ENCODE data around the gene TCFL5.

Gene TCFL5

DNA sequence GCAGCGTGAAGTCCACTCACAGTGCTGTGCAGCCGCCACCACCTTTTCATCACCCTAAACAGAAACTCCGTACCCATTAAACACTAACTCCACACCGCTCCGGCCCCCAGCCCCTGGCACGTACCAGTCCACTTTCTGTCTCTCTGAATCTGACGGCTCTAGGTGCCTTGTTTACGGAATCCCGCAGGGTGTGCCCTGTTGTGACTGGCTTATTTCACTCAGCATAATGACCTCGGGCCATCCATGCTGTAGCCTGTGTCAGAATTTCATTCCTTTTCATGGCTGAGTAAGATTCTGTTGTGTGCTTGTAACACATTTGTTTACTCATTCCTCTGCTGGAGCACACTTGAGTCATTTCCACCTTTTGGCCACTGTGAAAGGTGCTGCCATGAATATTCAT lies 18.0 kb downstream of the TCFL5 start:
- no peak overlapping the region for H2BK15ac ChIP-seq (ENCODE audit: low read depth, poor library complexity, severe bottlenecking)
- no peak overlapping the region for H3K18ac ChIP-seq (ENCODE audit: low read depth in 1 of 2, low read length in 2 of 2)
- no peak overlapping the region for H2AK5ac ChIP-seq (ENCODE audit: low read length, severe bottlenecking)
- H3K4ac ChIP-seq (ENCODE audit: low read depth in 1 of 2, low read length in 2 of 2) = no peak overlapping the region
- H3K79me1 ChIP-seq (replicated peaks; ENCODE audit: low read length, poor library complexity, severe bottlenecking) = peaks cover 4% of the 10 kb centered on the region
- H2BK120ac ChIP-seq (ENCODE audit: low read depth, low read length) = no peak overlapping the region
- peaks cover 5 to 15% of the 10 kb centered on the region in 2 experiments for H3K36me3 ChIP-seq (ENCODE audit: control insufficient read depth in 1 of 2, insufficient read depth in 2 of 2, low read depth in 1 of 2, low read length in 2 of 2)
- H2BK12ac ChIP-seq (ENCODE audit: low read length in 2 of 2) = no peak overlapping the region
- WGBS = 87% methylated on average over 10 of the region's 10 CpGs
- peak overlapping the region; percentile 30 for H4K8ac ChIP-seq (ENCODE audit: low read length)
- no peak overlapping the region for H4K91ac ChIP-seq (ENCODE audit: low read length)
- H2AFZ ChIP-seq (ENCODE audit: low read depth, low read length) = no peak overlapping the region
- no peak for DNase-seq
- H3K23ac ChIP-seq (ENCODE audit: low read length in 2 of 2) = no peak overlapping the region
- peaks cover 3% of the 10 kb centered on the region for H3K4me1 ChIP-seq (ENCODE audit: control insufficient read depth, insufficient read depth, low read depth, low read length)
- no peak overlapping the region for H3K27ac ChIP-seq (ENCODE audit: low read length, poor library complexity, severe bottlenecking)
- H3K9me3 ChIP-seq (ENCODE audit: control insufficient read depth, low read length) = no peaks in the 10 kb centered on the region
- no peak overlapping the region for H3K9ac ChIP-seq (ENCODE audit: low read length)
- peaks cover 0 to 7% of the 10 kb centered on the region in 2 experiments for H3K27me3 ChIP-seq (ENCODE audit: control insufficient read depth in 1 of 2, insufficient read depth in 1 of 2, low read length in 2 of 2)
- H3K14ac ChIP-seq (ENCODE audit: low read length in 2 of 2) = no peak overlapping the region
- H3K4me2 ChIP-seq (ENCODE audit: low read length, poor library complexity, severe bottlenecking) = no peak overlapping the region
- H2BK5ac ChIP-seq (ENCODE audit: low read depth, low read length, poor library complexity, severe bottlenecking) = no peak overlapping the region
- no peak overlapping the region for H3K4me3 ChIP-seq (ENCODE audit: insufficient read depth in 1 of 2, low read depth in 1 of 2, low read length in 2 of 2)

GRCh38 chr20:62841705-62842212 lies 19.9 kb downstream of the TCFL5 start:
- no peak for DNase-seq
- no peak overlapping the region for H2BK120ac ChIP-seq (ENCODE audit: low read depth, low read length)
- H2BK5ac ChIP-seq (ENCODE audit: low read depth, low read length, poor library complexity, severe bottlenecking) = no peak overlapping the region
- no peak overlapping the region for H3K27ac ChIP-seq (ENCODE audit: low read length, poor library complexity, severe bottlenecking)
- H2BK15ac ChIP-seq (ENCODE audit: low read depth, poor library complexity, severe bottlenecking) = no peak overlapping the region
- H3K36me3 ChIP-seq (ENCODE audit: control insufficient read depth in 1 of 2, insufficient read depth in 2 of 2, low read depth in 1 of 2, low read length in 2 of 2) = peaks cover 5 to 8% of the 10 kb centered on the region in 2 experiments
- H3K4me1 ChIP-seq (ENCODE audit: control insufficient read depth, insufficient read depth, low read depth, low read length) = peaks cover 5% of the 10 kb centered on the region
- H3K4me2 ChIP-seq (ENCODE audit: low read length, poor library complexity, severe bottlenecking) = no peak overlapping the region
- no peak overlapping the region for H2BK12ac ChIP-seq (ENCODE audit: low read length in 2 of 2)
- no peak overlapping the region for H3K23ac ChIP-seq (ENCODE audit: low read length in 2 of 2)
- H3K4ac ChIP-seq (ENCODE audit: low read depth in 1 of 2, low read length in 2 of 2) = no peak overlapping the region
- no peaks in the 10 kb centered on the region for H3K9me3 ChIP-seq (ENCODE audit: control insufficient read depth, low read length)
- no peak overlapping the region for H2AFZ ChIP-seq (ENCODE audit: low read depth, low read length)
- H3K14ac ChIP-seq (ENCODE audit: low read length in 2 of 2) = no peak overlapping the region
- peaks cover 0 to 14% of the 10 kb centered on the region in 2 experiments for H3K27me3 ChIP-seq (ENCODE audit: control insufficient read depth in 1 of 2, insufficient read depth in 1 of 2, low read length in 2 of 2)
- no peak overlapping the region for H2AK5ac ChIP-seq (ENCODE audit: low read length, severe bottlenecking)
- no peak overlapping the region for H4K91ac ChIP-seq (ENCODE audit: low read length)
- WGBS = 93% methylated on average over 15 of the region's 16 CpGs
- no peak overlapping the region for H3K18ac ChIP-seq (ENCODE audit: low read depth in 1 of 2, low read length in 2 of 2)
- H4K8ac ChIP-seq (ENCODE audit: low read length) = no peak overlapping the region
- H3K4me3 ChIP-seq (ENCODE audit: insufficient read depth in 1 of 2, low read depth in 1 of 2, low read length in 2 of 2) = no peak overlapping the region
- H3K9ac ChIP-seq (ENCODE audit: low read length) = no peak overlapping the region
- peaks cover 2% of the 10 kb centered on the region for H3K79me1 ChIP-seq (replicated peaks; ENCODE audit: low read length, poor library complexity, severe bottlenecking)

- Histone ChIP-seq H4K8ac (ENCODE audit: low read length) (no peak overlapping the region), H4K91ac (ENCODE audit: low read length) (no peak overlapping the region), H3K9ac (ENCODE audit: low read length) (no peak overlapping the region), H3K4me2 (ENCODE audit: low read length, poor library complexity, severe bottlenecking) (no peak overlapping the region), H2AK5ac (ENCODE audit: low read length, severe bottlenecking) (no peak overlapping the region), H3K9me3 (ENCODE audit: control insufficient read depth, low read length) (no peaks in the 10 kb centered on the region), H3K27me3 (ENCODE audit: control insufficient read depth in 1 of 2, insufficient read depth in 1 of 2, low read length in 2 of 2) (peaks cover 7 to 27% of the 10 kb centered on the region in 2 experiments), H3K4ac (ENCODE audit: low read depth in 1 of 2, low read length in 2 of 2) (no peak overlapping the region), H3K18ac (ENCODE audit: low read depth in 1 of 2, low read length in 2 of 2) (no peak overlapping the region), H3K4me3 (ENCODE audit: insufficient read depth in 1 of 2, low read depth in 1 of 2, low read length in 2 of 2) (no peak overlapping the region), H3K4me1 (ENCODE audit: control insufficient read depth, insufficient read depth, low read depth, low read length) (peaks cover 8% of the 10 kb centered on the region), H3K36me3 (ENCODE audit: control insufficient read depth in 1 of 2, insufficient read depth in 2 of 2, low read depth in 1 of 2, low read length in 2 of 2) (peaks cover under 1 to 2% of the 10 kb centered on the region in 2 experiments), H3K14ac (ENCODE audit: low read length in 2 of 2) (no peak overlapping the region), H2BK5ac (ENCODE audit: low read depth, low read length, poor library complexity, severe bottlenecking) (no peak overlapping the region), H2BK12ac (ENCODE audit: low read length in 2 of 2) (no peak overlapping the region), H2BK120ac (ENCODE audit: low read depth, low read length) (no peak overlapping the region), H3K27ac (ENCODE audit: low read length, poor library complexity, severe bottlenecking) (no peak overlapping the region), H2BK15ac (ENCODE audit: low read depth, poor library complexity, severe bottlenecking) (peak overlapping the region; percentile 4), H2AFZ (ENCODE audit: low read depth, low read length) (no peak overlapping the region), H3K23ac (ENCODE audit: low read length in 2 of 2) (peak overlapping the region in 1 of 2 experiments; percentile 49), H3K79me1 (replicated peaks; ENCODE audit: low read length, poor library complexity, severe bottlenecking) (no peaks in the 10 kb centered on the region)
- no peak for DNase-seq
- WGBS = 92% methylated on average over 40 of the region's 45 CpGs
These were observed 21.1 kb downstream of the TCFL5 start for GRCh38 chr20:62840244-62841197.

GRCh38 chr20:62839816-62840215 lies 21.8 kb downstream of the TCFL5 start:
- Histone ChIP-seq H2BK5ac (ENCODE audit: low read depth, low read length, poor library complexity, severe bottlenecking) (no peak overlapping the region), H2BK12ac (ENCODE audit: low read length in 2 of 2) (no peak overlapping the region), H2AFZ (ENCODE audit: low read depth, low read length) (no peak overlapping the region), H3K36me3 (ENCODE audit: control insufficient read depth in 1 of 2, insufficient read depth in 2 of 2, low read depth in 1 of 2, low read length in 2 of 2) (no peaks in the 10 kb centered on the region), H3K18ac (ENCODE audit: low read depth in 1 of 2, low read length in 2 of 2) (no peak overlapping the region), H2BK120ac (ENCODE audit: low read depth, low read length) (no peak overlapping the region), H3K79me1 (replicated peaks; ENCODE audit: low read length, poor library complexity, severe bottlenecking) (no peaks in the 10 kb centered on the region), H3K9me3 (ENCODE audit: control insufficient read depth, low read length) (no peaks in the 10 kb centered on the region), H2BK15ac (ENCODE audit: low read depth, poor library complexity, severe bottlenecking) (peak overlapping the region; percentile 4), H3K23ac (ENCODE audit: low read length in 2 of 2) (no peak overlapping the region), H3K4me2 (ENCODE audit: low read length, poor library complexity, severe bottlenecking) (no peak overlapping the region), H3K4me1 (ENCODE audit: control insufficient read depth, insufficient read depth, low read depth, low read length) (peaks cover 8% of the 10 kb centered on the region), H4K91ac (ENCODE audit: low read length) (no peak overlapping the region), H3K27ac (ENCODE audit: low read length, poor library complexity, severe bottlenecking) (no peak overlapping the region), H4K8ac (ENCODE audit: low read length) (no peak overlapping the region), H3K27me3 (ENCODE audit: control insufficient read depth in 1 of 2, insufficient read depth in 1 of 2, low read length in 2 of 2) (peaks cover 7 to 32% of the 10 kb centered on the region in 2 experiments), H2AK5ac (ENCODE audit: low read length, severe bottlenecking) (no peak overlapping the region), H3K9ac (ENCODE audit: low read length) (no peak overlapping the region), H3K4ac (ENCODE audit: low read depth in 1 of 2, low read length in 2 of 2) (no peak overlapping the region), H3K14ac (ENCODE audit: low read length in 2 of 2) (no peak overlapping the region), H3K4me3 (ENCODE audit: insufficient read depth in 1 of 2, low read depth in 1 of 2, low read length in 2 of 2) (no peak overlapping the region)
- WGBS = 97% methylated on average over 11 of the region's 11 CpGs
- no peak for DNase-seq

Measured in mesenchymal stem cell (in vitro differentiated cells and primary cell).